HepG2 (cell line): ENCODE results near the gene EFS. TPM values are rescaled to one million over a fixed set of nuclear protein-coding genes. Genes with fewer than 3 reads are reported as not detected.

Experiments used
- ATF1 ChIP-seq: IDR thresholded peaks from 2 replicates; pipeline ENCODE4 v1.6.1; 2016; ENCODE audit warnings: mild to moderate bottlenecking, control low read depth
- CEBPG ChIP-seq: IDR thresholded peaks from 2 replicates; pipeline ENCODE4 v1.6.1; 2016
- CREB1 ChIP-seq, 2 experiments: fragments of 450-650 bp in 1 of 2; IDR thresholded peaks; 2 replicates each; pipeline ENCODE4 v1.6.1; 2016 to 2017; ENCODE audit warnings: control low read depth in 1 of 2, mild to moderate bottlenecking in 1 of 2, missing compliant biosample characterization in 1 of 2, missing genetic modification characterization in 1 of 2
- EEA1 ChIP-seq: sonication (generic); formaldehyde crosslinking; IDR thresholded peaks from 2 replicates; pipeline ENCODE4 v1.5.1; 2020; ENCODE audit warnings: mild to moderate bottlenecking, missing genetic modification reagents, borderline replicate concordance
- EED ChIP-seq: sonication (generic); formaldehyde crosslinking; IDR thresholded peaks from 2 replicates; pipeline ENCODE4 v1.5.0; 2020; ENCODE audit warnings: mild to moderate bottlenecking, missing genetic modification reagents
- ISX ChIP-seq: sonication (generic); formaldehyde crosslinking; conservative IDR thresholded peaks from 2 replicates; pipeline ENCODE4 v1.5.0; 2020; ENCODE audit warnings: missing genetic modification reagents
- KMT2A ChIP-seq: sonication (generic); formaldehyde crosslinking; IDR thresholded peaks from 2 replicates; pipeline ENCODE4 v1.4.0; 2020; ENCODE audit warnings: missing genetic modification reagents
- MAFG ChIP-seq: sonication (generic); formaldehyde crosslinking; IDR thresholded peaks from 2 replicates; pipeline ENCODE4 v1.5.1; 2020; ENCODE audit warnings: mild to moderate bottlenecking, missing genetic modification reagents
- NAIF1 ChIP-seq: sonication (generic); formaldehyde crosslinking; IDR thresholded peaks from 2 replicates; pipeline ENCODE4 v1.5.0; 2020; ENCODE audit warnings: mild to moderate bottlenecking, missing genetic modification reagents, borderline replicate concordance
- NCOR1 ChIP-seq: fragments of 200-600 bp; sonication (generic); IDR thresholded peaks from 2 replicates; pipeline ENCODE4 v1.7.0; 2017; ENCODE audit warnings: antibody characterized with exemption, low read length, borderline replicate concordance
- NFE2L1 ChIP-seq: sonication (generic); formaldehyde crosslinking; IDR thresholded peaks from 2 replicates; pipeline ENCODE4 v1.4.0; 2020; ENCODE audit warnings: missing genetic modification reagents, mild to moderate bottlenecking, borderline replicate concordance
- NR2C2 ChIP-seq: sonication (generic); formaldehyde crosslinking; IDR thresholded peaks from 2 replicates; pipeline ENCODE4 v1.4.0; 2020; ENCODE audit warnings: missing genetic modification reagents, mild to moderate bottlenecking, moderate library complexity, borderline replicate concordance
- PLRG1 ChIP-seq: fragments of 450-650 bp; conservative IDR thresholded peaks from 2 replicates; pipeline ENCODE4 v1.6.1; 2016
- SNAPC2 ChIP-seq: sonication (generic); formaldehyde crosslinking; IDR thresholded peaks from 2 replicates; pipeline ENCODE4 v1.8.1; 2022; ENCODE audit warnings: mild to moderate bottlenecking, missing genetic modification reagents
- TCF7L2 ChIP-seq: IDR thresholded peaks from 2 replicates; pipeline ENCODE4 v1.6.1; 2011; ENCODE audit warnings: mild to moderate bottlenecking, low read depth, low read length, moderate library complexity
- XRCC5 ChIP-seq: fragments of 200-400 bp; formaldehyde crosslinking; optimal IDR thresholded peaks from 2 replicates; pipeline ENCODE3; 2017; ENCODE audit warnings: mild to moderate bottlenecking, low read length
- ZBTB21 ChIP-seq: sonication (generic); formaldehyde crosslinking; IDR thresholded peaks from 2 replicates; pipeline ENCODE4 v1.4.0; 2020; ENCODE audit warnings: missing genetic modification reagents
- ZBTB42 ChIP-seq: sonication (generic); formaldehyde crosslinking; IDR thresholded peaks from 2 replicates; pipeline ENCODE4 v1.5.0; 2020; ENCODE audit warnings: mild to moderate bottlenecking, missing genetic modification reagents
- ZFP1 ChIP-seq: IDR thresholded peaks from 2 replicates; pipeline ENCODE4 v1.6.1; 2016
- ZMAT3 ChIP-seq: sonication (generic); formaldehyde crosslinking; conservative IDR thresholded peaks from 2 replicates; pipeline ENCODE4 v1.7.0; 2021; ENCODE audit warnings: missing genetic modification reagents
- ZNF10 ChIP-seq: sonication (generic); formaldehyde crosslinking; IDR thresholded peaks from 2 replicates; pipeline ENCODE4 v1.4.0; 2020; ENCODE audit warnings: mild to moderate bottlenecking, low read depth, missing genetic modification reagents, borderline replicate concordance
- ZNF225 ChIP-seq: sonication (generic); formaldehyde crosslinking; IDR thresholded peaks from 2 replicates; pipeline ENCODE4 v1.4.0; 2020; ENCODE audit warnings: mild to moderate bottlenecking, missing genetic modification reagents
- ZNF644 ChIP-seq: IDR thresholded peaks from 2 replicates; pipeline ENCODE4 v1.6.1; 2016; ENCODE audit warnings: low read depth
- ZNF747 ChIP-seq: sonication (generic); formaldehyde crosslinking; IDR thresholded peaks from 2 replicates; pipeline ENCODE4 v1.8.1; 2023; ENCODE audit warnings: missing genetic modification reagents, mild to moderate bottlenecking, borderline replicate concordance
- ZNF788 ChIP-seq: sonication (generic); formaldehyde crosslinking; IDR thresholded peaks from 2 replicates; pipeline ENCODE4 v1.5.0; 2020; ENCODE audit warnings: mild to moderate bottlenecking, missing genetic modification reagents, borderline replicate concordance
- polyA plus RNA-seq, 8 experiments: library from polyadenylated mRNA; depleted of rRNA in 3 of 8; stranded (reverse) in 7 of 8; unstranded in 1 of 8; fragments of >200 nt; fragmentation: Illumina TruSeq in 4 of 8; extraction: Trizol in 4 of 8; gene quantifications; 2 replicates each; pipeline versions ENCODE4 v1.2.1 to v1.2.3, GENCODE V29; 2011 to 2016; ENCODE audit warnings: low read depth in 4 of 8, missing spikeins in 1 of 8, mixed read lengths in 1 of 8; ENCODE audit not compliant: insufficient read depth in 1 of 8
- total RNA-seq, 5 experiments: library from RNA; depleted of rRNA; stranded (reverse); fragments of >200 nt; fragmentation: Illumina TruSeq; extraction: Trizol; gene quantifications; 2 replicates each; pipeline ENCODE4 v1.2.3, GENCODE V29; 2016; ENCODE audit warnings: low read depth in 1 of 5
- TF ChIP-seq, protein P1 (sequence below): sonication (generic); formaldehyde crosslinking; IDR thresholded peaks from 2 replicates; pipeline ENCODE4 v1.4.0; 2020; ENCODE audit warnings: mild to moderate bottlenecking, missing genetic modification reagents
- TF ChIP-seq, protein P2 (sequence below): fragments of 450-650 bp; IDR thresholded peaks from 2 replicates; pipeline ENCODE4 v1.6.1; 2017

The EFS gene
- total and polyA plus RNA-seq, 2 of the 13 experiments (the other 11 are each of a cell fraction or from before 2014, with no cell fraction given) = not detected

DNA sequence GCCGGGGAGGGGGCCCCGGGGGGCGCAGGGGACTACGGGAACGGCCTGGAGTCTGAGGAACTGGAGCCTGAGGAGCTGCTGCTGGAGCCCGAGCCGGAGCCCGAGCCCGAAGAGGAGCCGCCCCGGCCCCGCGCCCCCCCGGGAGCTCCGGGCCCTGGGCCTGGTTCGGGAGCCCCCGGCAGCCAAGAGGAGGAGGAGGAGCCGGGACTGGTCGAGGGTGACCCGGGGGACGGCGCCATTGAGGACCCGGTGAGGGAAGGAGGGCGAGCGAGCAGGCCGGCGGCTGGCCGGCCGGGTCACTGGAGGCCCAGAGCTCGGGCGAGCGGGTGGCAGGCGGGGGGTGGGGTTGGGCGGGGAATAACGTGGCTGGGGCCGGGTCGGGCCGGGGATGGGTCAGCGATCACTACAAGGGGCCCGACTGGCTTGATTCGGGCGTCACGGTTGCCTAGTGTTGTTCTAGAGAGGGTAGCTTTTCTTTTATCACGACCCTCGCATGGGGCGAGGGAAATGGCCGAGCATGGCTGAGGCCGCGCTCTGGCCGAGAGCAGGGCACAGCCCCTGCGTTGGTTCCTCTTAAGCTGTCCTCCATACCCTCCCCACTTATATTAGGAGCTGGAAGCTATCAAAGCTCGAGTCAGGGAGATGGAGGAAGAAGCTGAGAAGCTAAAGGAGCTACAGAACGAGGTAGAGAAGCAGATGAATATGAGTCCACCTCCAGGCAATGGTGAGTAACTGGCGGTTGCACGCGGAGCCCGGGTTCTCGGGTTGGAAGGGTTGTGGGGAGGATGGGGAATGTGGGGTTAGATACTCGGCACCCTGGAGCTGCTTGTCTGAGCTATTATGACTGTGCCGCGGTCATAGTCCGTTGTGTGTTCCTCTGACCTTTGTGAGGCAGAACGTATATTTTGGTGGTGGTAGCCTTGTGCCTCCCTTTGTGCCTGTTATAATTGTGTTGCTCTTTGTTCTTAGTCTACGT is 43.1 kb downstream of the EFS start (continued):
- TF ChIP-seq, protein P1, sequence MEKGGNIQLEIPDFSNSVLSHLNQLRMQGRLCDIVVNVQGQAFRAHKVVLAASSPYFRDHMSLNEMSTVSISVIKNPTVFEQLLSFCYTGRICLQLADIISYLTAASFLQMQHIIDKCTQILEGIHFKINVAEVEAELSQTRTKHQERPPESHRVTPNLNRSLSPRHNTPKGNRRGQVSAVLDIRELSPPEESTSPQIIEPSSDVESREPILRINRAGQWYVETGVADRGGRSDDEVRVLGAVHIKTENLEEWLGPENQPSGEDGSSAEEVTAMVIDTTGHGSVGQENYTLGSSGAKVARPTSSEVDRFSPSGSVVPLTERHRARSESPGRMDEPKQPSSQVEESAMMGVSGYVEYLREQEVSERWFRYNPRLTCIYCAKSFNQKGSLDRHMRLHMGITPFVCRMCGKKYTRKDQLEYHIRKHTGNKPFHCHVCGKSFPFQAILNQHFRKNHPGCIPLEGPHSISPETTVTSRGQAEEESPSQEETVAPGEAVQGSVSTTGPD (CRISPR knock-in tag) = no peak
- TF ChIP-seq CREB1 (IDR thresholded peaks at IDR 0.05) (0 out of 2 replicates have a peak, but pooled peaks have one; percentile 1), CREB1 (CRISPR knock-in tag; IDR thresholded peaks at IDR 0.05) (no peak), EED (no peak; the same call in 1 of the 2 replicates), ZNF644 (CRISPR knock-in tag) (peak; percentile 16; the same call in 1 of the 2 replicates), ATF1 (CRISPR knock-in tag) (no peak), ZFP1 (no peak), NFE2L1 (CRISPR knock-in tag) (peak; percentile 85), NR2C2 (CRISPR knock-in tag) (no peak; the same call in 1 of the 2 replicates), NAIF1 (peak; percentile 72; the same call in 1 of the 2 replicates), SNAPC2 (CRISPR knock-in tag) (no peak), ZMAT3 (no peak), EEA1 (CRISPR knock-in tag) (peak; percentile 20; the same call in 1 of the 2 replicates), TCF7L2 (no peak), ZBTB42 (CRISPR knock-in tag) (peak; percentile 15; the same call in 1 of the 2 replicates), NCOR1 (peak; percentile 76; the same call in 1 of the 2 replicates), ZBTB21 (CRISPR knock-in tag) (no peak), ZNF10 (CRISPR knock-in tag) (peak; percentile 86; the same call in 1 of the 2 replicates), ZNF747 (CRISPR knock-in tag) (no peak; the same call in 1 of the 2 replicates), ZNF788 (CRISPR knock-in tag) (peak; percentile 56; the same call in 1 of the 2 replicates), KMT2A (peak; percentile 65; the same call in 1 of the 2 replicates), CEBPG (CRISPR knock-in tag) (no peak), XRCC5 (no peak), PLRG1 (no peak), MAFG (CRISPR knock-in tag) (no peak), ISX (CRISPR knock-in tag) (peak; percentile 74), ZNF225 (CRISPR knock-in tag) (peak; percentile 59; the same call in 1 of the 2 replicates)
- TF ChIP-seq, protein P2, sequence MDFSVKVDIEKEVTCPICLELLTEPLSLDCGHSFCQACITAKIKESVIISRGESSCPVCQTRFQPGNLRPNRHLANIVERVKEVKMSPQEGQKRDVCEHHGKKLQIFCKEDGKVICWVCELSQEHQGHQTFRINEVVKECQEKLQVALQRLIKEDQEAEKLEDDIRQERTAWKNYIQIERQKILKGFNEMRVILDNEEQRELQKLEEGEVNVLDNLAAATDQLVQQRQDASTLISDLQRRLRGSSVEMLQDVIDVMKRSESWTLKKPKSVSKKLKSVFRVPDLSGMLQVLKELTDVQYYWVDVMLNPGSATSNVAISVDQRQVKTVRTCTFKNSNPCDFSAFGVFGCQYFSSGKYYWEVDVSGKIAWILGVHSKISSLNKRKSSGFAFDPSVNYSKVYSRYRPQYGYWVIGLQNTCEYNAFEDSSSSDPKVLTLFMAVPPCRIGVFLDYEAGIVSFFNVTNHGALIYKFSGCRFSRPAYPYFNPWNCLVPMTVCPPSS = no peak
